Stomach (tissue), 9 donors: ENCODE results near the gene DCN. TPM values are rescaled to one million over a fixed set of nuclear protein-coding genes. Genes with fewer than 3 reads are reported as not detected.
A peak's percentile ranks its signal among the peaks of the same experiment; 100 is the strongest.

Experiments used
- DNase-seq, 2 donors: peaks; one replicate each; pipeline versions ENCODE4 v3.0.0 to v3.0.0-alpha.2; 2013 to 2019
- H3K27ac ChIP-seq, 5 donors: fragments of 200-600 bp in 4 of 5; sonication (generic) in 4 of 5; one replicate each; pipeline ENCODE4 v1.5.1; 2013 to 2019; ENCODE audit warnings: mild to moderate bottlenecking in 1 of 5, moderate library complexity in 1 of 5
- H3K27me3 ChIP-seq, 3 donors: fragments of 200-600 bp; sonication (generic); one replicate each; pipeline ENCODE4 v1.5.1; 2017 to 2019; ENCODE audit warnings: mixed run types in 1 of 3
- H3K36me3 ChIP-seq, 4 donors: fragments of 200-600 bp; sonication (generic); 1 replicate in 3 of 4; 2 replicates in 1 of 4; pipeline ENCODE4 v1.5.1; 2016 to 2019
- H3K4me1 ChIP-seq, 4 donors: fragments of 200-600 bp; sonication (generic); one replicate each; pipeline ENCODE4 v1.5.1; 2016 to 2019
- H3K4me3 ChIP-seq, 4 donors: fragments of 200-600 bp; sonication (generic) in 3 of 4; one replicate each; pipeline ENCODE4 v1.5.1; 2016 to 2019; ENCODE audit warnings: mild to moderate bottlenecking in 1 of 4
- H3K9me3 ChIP-seq, 4 donors: fragments of 200-600 bp; sonication (generic); one replicate each; pipeline ENCODE4 v1.5.1; 2016 to 2019
- EP300 ChIP-seq: sonication (generic); formaldehyde crosslinking; IDR thresholded peaks from one replicate; pipeline ENCODE4 v1.6.1; 2017; ENCODE audit warnings: antibody characterized with exemption
- POLR2A ChIP-seq, 4 donors: fragments of 450-650 bp; IDR thresholded peaks; one replicate each; pipeline ENCODE4 v1.6.1; 2016; ENCODE audit warnings: antibody characterized with exemption in 4 of 4, control low read depth in 2 of 4, mild to moderate bottlenecking in 1 of 4, moderate library complexity in 1 of 4
- POLR2AphosphoS5 ChIP-seq, 3 donors: sonication (generic); formaldehyde crosslinking; IDR thresholded peaks; one replicate each; pipeline ENCODE4 v1.6.1; 2016; ENCODE audit warnings: antibody characterized with exemption in 3 of 3
- WGBS, 5 donors: extraction: QIAGEN DNeasy Blood & Tissue Kit in 3 of 5; methylation state at CpG; one replicate each; pipeline versions ENCODE4 v1.1.5 to v1.1.7; 2013 to 2018; 5-methylcytosine and 5-hydroxymethylcytosine counted together
- intact Hi-C: fragments of 100-400 bp; cut with DNase I; formaldehyde crosslinking; loops from one replicate; pipeline ENCODE4 v1.15.1; 2023; ENCODE audit warnings: low total_unique reads
- polyA plus RNA-seq, 3 donors: library from polyadenylated mRNA; stranded (reverse); fragments of 200-250 nt; gene quantifications; one replicate each; pipeline ENCODE4 v1.2.3, GENCODE V29; 2013
- total RNA-seq, 5 donors: library from RNA; depleted of rRNA; stranded (reverse); fragments of >200 nt; gene quantifications; one replicate each; pipeline versions ENCODE4 v1.1.0 to v1.2.3, GENCODE V29; 2014 to 2016
- TF ChIP-seq, protein P1 (sequence below), 7 experiments: fragments of 450-650 bp in 4 of 7; fragments of 200-600 bp in 3 of 7; sonication (generic) in 3 of 7; IDR thresholded peaks; one replicate each; pipeline ENCODE4 v1.5.1; 2016 to 2019; ENCODE audit warnings: antibody characterized with exemption in 7 of 7, control low read depth in 2 of 7, mild to moderate bottlenecking in 1 of 7
- donor health status: healthy with polysubstance abuse.
- donor health status: Bipolar disorder and iron deficiency.
- donor health status: healthy.

DCN gene
- total and polyA plus RNA-seq, 8 donors, result 145 to 1,044 (median 342) TPM

DNA sequence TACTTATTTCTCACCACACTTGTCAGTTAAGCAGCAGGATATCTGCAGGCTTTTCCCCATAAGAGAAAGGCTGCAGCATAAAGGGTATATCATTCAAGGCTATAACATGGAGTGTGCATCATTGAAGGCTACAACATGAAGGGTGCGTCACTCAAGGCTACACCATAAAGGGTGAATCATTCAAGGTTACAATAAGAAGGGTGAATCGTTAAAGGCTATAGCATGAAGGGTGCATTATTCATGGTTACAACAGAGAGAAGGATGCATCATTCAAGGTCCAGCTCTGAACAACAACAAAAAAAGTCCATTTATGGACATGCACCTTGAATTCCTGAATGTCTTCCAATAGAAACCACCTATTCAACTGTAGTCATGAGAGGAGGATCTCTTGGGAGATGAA is 38.6 kb downstream of the DCN start:
- H3K27ac ChIP-seq, result no peak overlapping the region
- TF ChIP-seq, protein P1, sequence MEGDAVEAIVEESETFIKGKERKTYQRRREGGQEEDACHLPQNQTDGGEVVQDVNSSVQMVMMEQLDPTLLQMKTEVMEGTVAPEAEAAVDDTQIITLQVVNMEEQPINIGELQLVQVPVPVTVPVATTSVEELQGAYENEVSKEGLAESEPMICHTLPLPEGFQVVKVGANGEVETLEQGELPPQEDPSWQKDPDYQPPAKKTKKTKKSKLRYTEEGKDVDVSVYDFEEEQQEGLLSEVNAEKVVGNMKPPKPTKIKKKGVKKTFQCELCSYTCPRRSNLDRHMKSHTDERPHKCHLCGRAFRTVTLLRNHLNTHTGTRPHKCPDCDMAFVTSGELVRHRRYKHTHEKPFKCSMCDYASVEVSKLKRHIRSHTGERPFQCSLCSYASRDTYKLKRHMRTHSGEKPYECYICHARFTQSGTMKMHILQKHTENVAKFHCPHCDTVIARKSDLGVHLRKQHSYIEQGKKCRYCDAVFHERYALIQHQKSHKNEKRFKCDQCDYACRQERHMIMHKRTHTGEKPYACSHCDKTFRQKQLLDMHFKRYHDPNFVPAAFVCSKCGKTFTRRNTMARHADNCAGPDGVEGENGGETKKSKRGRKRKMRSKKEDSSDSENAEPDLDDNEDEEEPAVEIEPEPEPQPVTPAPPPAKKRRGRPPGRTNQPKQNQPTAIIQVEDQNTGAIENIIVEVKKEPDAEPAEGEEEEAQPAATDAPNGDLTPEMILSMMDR (IDR thresholded peaks at IDR 0.05), result no peak
- TF ChIP-seq POLR2AphosphoS5 (IDR thresholded peaks at IDR 0.05) (no peak), POLR2A (IDR thresholded peaks at IDR 0.05) (no peak), EP300 (no peak)

DNA sequence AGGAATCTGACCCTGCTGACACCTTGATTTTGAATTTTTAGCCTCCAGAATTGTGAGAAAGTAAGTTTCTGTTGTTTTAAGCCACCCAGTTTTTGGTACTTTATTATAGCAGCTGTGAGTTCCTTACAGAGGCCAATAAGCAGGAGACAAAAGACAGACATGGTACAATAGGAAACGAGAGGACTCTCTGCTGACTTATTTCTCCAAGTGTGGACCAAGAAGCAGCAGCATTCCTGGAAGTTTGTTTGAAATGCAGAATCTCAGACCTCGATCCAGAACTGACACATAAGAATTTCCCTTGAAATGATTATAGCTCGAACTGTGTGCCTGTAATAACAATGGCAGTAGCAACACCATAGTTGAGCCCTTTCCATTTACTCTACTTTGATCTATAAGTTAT is 39.4 kb downstream of the DCN start:
- WGBS, 5 donors, result 52 to 78% (median 70%) methylated on average over 3 of the region's 3 CpGs

More for the DNA sequence above, 38.6 kb downstream of the DCN start:
- no peak for DNase-seq
- H3K4me3 ChIP-seq, result no peak overlapping the region
- intact Hi-C loops, result no loop called here
- WGBS, 5 donors, result 82 to 100% (median 96%) methylated on average over 2 of the region's 2 CpGs
- peaks cover 0 to 25% (median 9%) of the 10 kb centered on the region in 4 donors for H3K4me1 ChIP-seq
- H3K9me3 ChIP-seq, result no peaks in the 10 kb centered on the region
- H3K36me3 ChIP-seq, result no peaks in the 10 kb centered on the region
- no peaks in the 10 kb centered on the region for H3K27me3 ChIP-seq

DNA sequence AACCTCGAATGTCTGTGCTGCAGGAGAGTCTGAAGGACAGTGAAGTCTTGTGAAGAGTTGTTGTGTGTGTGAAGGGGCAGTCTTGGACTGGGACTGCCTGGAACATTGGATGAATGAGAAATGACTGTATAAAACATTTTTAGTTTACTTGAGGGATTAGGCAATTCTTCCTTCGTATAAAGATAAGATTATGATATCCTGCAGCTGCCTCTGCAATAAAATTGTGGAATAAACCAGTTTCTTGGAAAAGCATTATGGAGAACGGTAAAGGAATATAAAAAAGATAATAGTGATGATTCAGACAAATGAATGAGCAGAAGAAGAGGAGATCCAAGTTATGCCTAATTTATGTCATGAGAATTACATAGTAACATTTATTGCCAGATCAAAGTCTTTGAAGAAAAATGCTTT is 40.4 kb downstream of the DCN start:
- peaks cover 6 to 43% (median 19%) of the 10 kb centered on the region in 4 donors for H3K4me1 ChIP-seq
- WGBS, 5 donors, result 40 to 51% (median 41%) methylated on average over 3 of the region's 3 CpGs
- intact Hi-C loops, result no loop called here

More for the DNA sequence above, 39.4 kb downstream of the DCN start:
- intact Hi-C loops, result no loop called here
- peak in 1 of 2 donors; percentile 23 for DNase-seq
- peak overlapping the region in 1 of 5 donors; percentile 2 for H3K27ac ChIP-seq
- peaks cover 4 to 34% (median 16%) of the 10 kb centered on the region in 4 donors for H3K4me1 ChIP-seq
- no peak overlapping the region for H3K4me3 ChIP-seq
- H3K36me3 ChIP-seq, result no peaks in the 10 kb centered on the region
- H3K27me3 ChIP-seq, result no peaks in the 10 kb centered on the region
- TF ChIP-seq, protein P1 (IDR thresholded peaks at IDR 0.05), result no peak
- peak in 1 of 3 donors; percentile 16 for TF ChIP-seq POLR2AphosphoS5 (IDR thresholded peaks at IDR 0.05)
- no peak for TF ChIP-seq EP300
- no peak for TF ChIP-seq POLR2A (IDR thresholded peaks at IDR 0.05)
- no peaks in the 10 kb centered on the region for H3K9me3 ChIP-seq

DNA sequence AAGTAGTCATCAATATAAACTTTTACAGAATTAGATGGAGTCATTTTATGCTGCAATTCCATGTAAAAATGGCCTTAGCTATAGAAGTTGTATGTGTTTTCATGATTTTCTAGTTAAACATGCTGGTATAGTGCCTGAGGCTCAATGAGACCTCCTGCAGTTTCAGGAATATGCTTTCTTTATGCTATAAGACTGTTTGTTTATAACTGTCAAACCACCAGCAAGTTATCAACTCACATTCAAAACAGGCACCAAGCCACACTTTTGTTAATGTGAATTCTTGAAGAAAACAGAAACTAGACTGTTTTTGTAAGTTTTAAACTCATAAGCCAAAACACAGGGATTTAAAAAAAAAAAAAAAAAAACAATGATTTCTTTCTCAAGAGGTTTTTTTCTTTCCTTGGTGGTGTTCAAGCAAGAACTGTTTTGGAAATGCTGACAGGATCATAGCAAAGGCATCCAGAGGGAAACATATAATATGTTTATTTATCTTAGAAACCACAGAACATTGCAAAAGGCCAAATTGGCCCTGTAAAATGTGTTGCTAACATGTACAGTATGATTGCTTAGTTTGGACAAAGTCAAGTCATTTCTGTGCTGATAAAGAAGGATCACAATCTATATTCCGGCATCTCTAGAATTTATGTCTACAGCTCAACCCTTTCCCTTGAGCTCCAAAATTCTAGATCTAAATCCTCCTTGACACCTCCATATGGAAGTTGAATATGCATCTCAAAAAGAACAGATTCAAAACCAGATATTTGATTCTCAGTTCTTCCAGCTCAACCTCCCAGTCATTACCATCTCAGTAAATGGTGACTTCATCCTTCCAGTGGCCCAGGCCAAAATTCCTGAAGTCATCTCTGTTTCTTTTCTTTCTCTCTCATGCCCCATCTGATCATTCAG is 42.3 kb downstream of the DCN start:
- intact Hi-C loops, result no loop called here
- DNase-seq, result peak in 1 of 2 donors; percentile 76
- peaks cover 6 to 43% (median 19%) of the 10 kb centered on the region in 4 donors for H3K4me1 ChIP-seq
- peak overlapping the region in 3 of 5 donors; percentile 22 to 56 (median 44) for H3K27ac ChIP-seq
- TF ChIP-seq, protein P1 (IDR thresholded peaks at IDR 0.05), result no peak
- TF ChIP-seq EP300 (no peak), POLR2A (IDR thresholded peaks at IDR 0.05) (no peak), POLR2AphosphoS5 (IDR thresholded peaks at IDR 0.05) (no peak)
- no peaks in the 10 kb centered on the region for H3K36me3 ChIP-seq
- WGBS, 5 donors, result 56 to 68% (median 62%) methylated on average over 1 of the region's 1 CpG
- H3K9me3 ChIP-seq, result no peaks in the 10 kb centered on the region
- H3K27me3 ChIP-seq, result no peaks in the 10 kb centered on the region
- H3K4me3 ChIP-seq, result no peak overlapping the region

More for the DNA sequence above, 40.4 kb downstream of the DCN start:
- TF ChIP-seq POLR2AphosphoS5 (IDR thresholded peaks at IDR 0.05), result peak in 1 of 3 donors; percentile 2
- TF ChIP-seq EP300, result no peak
- Histone ChIP-seq H3K27me3 (no peaks in the 10 kb centered on the region), H3K36me3 (no peaks in the 10 kb centered on the region), H3K27ac (peak overlapping the region in 3 of 5 donors; percentile 2 to 38 (median 2)), H3K9me3 (no peaks in the 10 kb centered on the region), H3K4me3 (no peak overlapping the region)
- peak in 1 of 2 donors; percentile 64 for DNase-seq
